Measurements from ENCODE around the gene EMX2.

- no peak for TF ChIP-seq POLR2A (IDR thresholded peaks at IDR 0.05; ENCODE audit: low read depth, low read length)
- TF ChIP-seq EZH2 (IDR thresholded peaks at IDR 0.05; ENCODE audit: borderline replicate concordance, low read depth, low read length, severe bottlenecking) = no peak
- no peak for TF ChIP-seq POLR2AphosphoS5 (IDR thresholded peaks at IDR 0.05; ENCODE audit: insufficient read depth, low read depth, low read length)
These were observed 5.1 kb upstream of the EMX2 start for GRCh38 chr10:117537436-117537903.
